CD4-positive, alpha-beta memory T cell (primary cell): ENCODE measurements around the gene DNHD1. TPM values are rescaled to one million over a fixed set of nuclear protein-coding genes. Genes with fewer than 3 reads are reported as not detected.

Source experiments
- CTCF ChIA-PET: fragments of 350-600 bp; sonication (Branson Sonifier 250); formaldehyde crosslinking; loops from one replicate; lab custom pipeline; 2021; ENCODE audit warnings: inconsistent platforms; ENCODE audit not compliant: partially characterized antibody; lab: Charles Lee
- POLR2A ChIA-PET: fragments of 350-600 bp; sonication (Branson Sonifier 250); formaldehyde crosslinking; loops from one replicate; lab custom pipeline; 2021; ENCODE audit not compliant: partially characterized antibody; lab: Charles Lee
- DNase-seq, 5 donors: peaks; one replicate each; pipeline versions ENCODE4 v3.0.0 to v3.0.0-alpha.2; 2020 to 2022; ENCODE audit warnings: mixed read lengths in 1 of 5
- H3K27ac ChIP-seq: one replicate; pipeline ENCODE4 v1.7.0; 2013; ENCODE audit warnings: low read depth, low read length
- H3K27me3 ChIP-seq: 2 replicates; pipeline ENCODE4 v1.7.0; 2013; ENCODE audit warnings: mild to moderate bottlenecking, low read length, moderate library complexity; ENCODE audit not compliant: insufficient read depth
- H3K36me3 ChIP-seq: 2 replicates; pipeline ENCODE4 v1.7.0; 2013; ENCODE audit warnings: mild to moderate bottlenecking, low read length, moderate library complexity; ENCODE audit not compliant: insufficient read depth
- H3K4me1 ChIP-seq: 2 replicates; pipeline ENCODE4 v1.7.0; 2013; ENCODE audit warnings: mild to moderate bottlenecking, low read length, moderate library complexity; ENCODE audit not compliant: insufficient read depth
- H3K4me3 ChIP-seq, 2 donors: one replicate each; pipeline ENCODE4 v1.7.0; 2013; ENCODE audit warnings: low read length in 2 of 2, mild to moderate bottlenecking in 1 of 2
- H3K9me3 ChIP-seq, 2 donors: one replicate each; pipeline ENCODE4 v1.7.0; 2013; ENCODE audit warnings: low read length in 2 of 2, control low read depth in 1 of 2; ENCODE audit not compliant: control insufficient read depth in 1 of 2
- H3K27ac Mint-ChIP-seq, 7 donors: one replicate each; pipeline ENCODE4 v1.8.0; 2020 to 2021; ENCODE audit warnings: mixed read lengths in 7 of 7, mild to moderate bottlenecking in 6 of 7, inconsistent platforms in 3 of 7, moderate library complexity in 3 of 7
- H3K27me3 Mint-ChIP-seq, 2 donors: one replicate each; pipeline ENCODE4 v1.8.0; 2020 to 2021; ENCODE audit warnings: mixed read lengths in 2 of 2
- H3K36me3 Mint-ChIP-seq, 2 donors: one replicate each; pipeline ENCODE4 v1.8.0; 2020 to 2021; ENCODE audit warnings: mixed read lengths in 2 of 2, inconsistent platforms in 1 of 2, mild to moderate bottlenecking in 1 of 2
- H3K4me1 Mint-ChIP-seq, 4 donors: one replicate each; pipeline ENCODE4 v1.8.0; 2020 to 2021; ENCODE audit warnings: mixed read lengths in 4 of 4, mild to moderate bottlenecking in 1 of 4
- H3K4me3 Mint-ChIP-seq, 8 donors: one replicate each; pipeline ENCODE4 v1.8.0; 2020 to 2021; ENCODE audit warnings: mixed read lengths in 8 of 8, mild to moderate bottlenecking in 7 of 8, moderate library complexity in 6 of 8, inconsistent platforms in 3 of 8
- H3K9me3 Mint-ChIP-seq, 8 donors: one replicate each; pipeline ENCODE4 v1.8.0; 2020 to 2021; ENCODE audit warnings: mixed read lengths in 8 of 8, mild to moderate bottlenecking in 5 of 8, inconsistent platforms in 3 of 8, moderate library complexity in 1 of 8
- intact Hi-C: fragments of 100-400 bp; cut with micrococcal nuclease; formaldehyde crosslinking; loops from one replicate; pipeline ENCODE4 v1.15.1; 2023
- polyA plus RNA-seq, 2 donors: library from polyadenylated mRNA; unstranded; fragments of 300-500 nt; fragmentation: Illumina TruSeq; gene quantifications; one replicate each; pipeline ENCODE4 v1.2.3, GENCODE V29; 2021
- total RNA-seq, 2 experiments: library from RNA; stranded (reverse); gene quantifications; one replicate each; pipeline ENCODE4 v1.2.3, GENCODE V29; 2021

DNHD1 gene
- total and polyA plus RNA-seq, 4 experiments from 2014 or later = 1.2 to 54.0 (median 23.6) TPM

- Mint-ChIP-seq H3K36me3 (peaks cover 16 to 18% of the 10 kb centered on the region in 2 donors), H3K27me3 (no peaks in the 10 kb centered on the region), H3K27ac (peak overlapping the region in 1 of 7 donors; percentile 10), H3K9me3 (no peaks in the 10 kb centered on the region), H3K4me1 (peaks cover 2 to 4% (median 2%) of the 10 kb centered on the region in 4 donors), H3K4me3 (no peak overlapping the region)
- H3K36me3 ChIP-seq = peaks cover 3% of the 10 kb centered on the region
- H3K4me3 ChIP-seq = no peak overlapping the region
- POLR2A ChIA-PET = no interaction called here
- CTCF ChIA-PET = interaction anchor here (1.4 kb wide), 1 partner anchor 112 kb away, joined by 3 read pairs; the partner anchor contains the start of gene MRPL17
- no peaks in the 10 kb centered on the region for H3K27me3 ChIP-seq
- DNase-seq = no peak
- no peaks in the 10 kb centered on the region for H3K4me1 ChIP-seq
- intact Hi-C loops = no loop called here
- no peaks in the 10 kb centered on the region for H3K9me3 ChIP-seq
- H3K27ac ChIP-seq = no peak overlapping the region
Observed at GRCh38 chr11:6571434-6572008, 74.4 kb downstream of the DNHD1 start.

GRCh38 chr11:6572215-6572614, 75.1 kb downstream of the DNHD1 start:
- POLR2A ChIA-PET = interaction anchor here (1.0 kb wide), 1 partner anchor 40 kb away, joined by 3 read pairs; the partner anchor contains the start of gene TAF10
- Mint-ChIP-seq H3K27ac (peak overlapping the region in 1 of 7 donors; percentile 10), H3K9me3 (no peaks in the 10 kb centered on the region), H3K4me3 (no peak overlapping the region), H3K36me3 (peaks cover 16% of the 10 kb centered on the region in 2 donors), H3K27me3 (no peaks in the 10 kb centered on the region), H3K4me1 (peaks cover 0 to 7% (median 3%) of the 10 kb centered on the region in 4 donors)
- no peak for DNase-seq
- intact Hi-C loops = no loop called here
- no peaks in the 10 kb centered on the region for H3K4me1 ChIP-seq
- H3K4me3 ChIP-seq = no peak overlapping the region
- H3K36me3 ChIP-seq = peaks cover 3% of the 10 kb centered on the region
- no peak overlapping the region for H3K27ac ChIP-seq
- no peaks in the 10 kb centered on the region for H3K27me3 ChIP-seq
- H3K9me3 ChIP-seq = no peaks in the 10 kb centered on the region
- CTCF ChIA-PET = no interaction called here

DNA sequence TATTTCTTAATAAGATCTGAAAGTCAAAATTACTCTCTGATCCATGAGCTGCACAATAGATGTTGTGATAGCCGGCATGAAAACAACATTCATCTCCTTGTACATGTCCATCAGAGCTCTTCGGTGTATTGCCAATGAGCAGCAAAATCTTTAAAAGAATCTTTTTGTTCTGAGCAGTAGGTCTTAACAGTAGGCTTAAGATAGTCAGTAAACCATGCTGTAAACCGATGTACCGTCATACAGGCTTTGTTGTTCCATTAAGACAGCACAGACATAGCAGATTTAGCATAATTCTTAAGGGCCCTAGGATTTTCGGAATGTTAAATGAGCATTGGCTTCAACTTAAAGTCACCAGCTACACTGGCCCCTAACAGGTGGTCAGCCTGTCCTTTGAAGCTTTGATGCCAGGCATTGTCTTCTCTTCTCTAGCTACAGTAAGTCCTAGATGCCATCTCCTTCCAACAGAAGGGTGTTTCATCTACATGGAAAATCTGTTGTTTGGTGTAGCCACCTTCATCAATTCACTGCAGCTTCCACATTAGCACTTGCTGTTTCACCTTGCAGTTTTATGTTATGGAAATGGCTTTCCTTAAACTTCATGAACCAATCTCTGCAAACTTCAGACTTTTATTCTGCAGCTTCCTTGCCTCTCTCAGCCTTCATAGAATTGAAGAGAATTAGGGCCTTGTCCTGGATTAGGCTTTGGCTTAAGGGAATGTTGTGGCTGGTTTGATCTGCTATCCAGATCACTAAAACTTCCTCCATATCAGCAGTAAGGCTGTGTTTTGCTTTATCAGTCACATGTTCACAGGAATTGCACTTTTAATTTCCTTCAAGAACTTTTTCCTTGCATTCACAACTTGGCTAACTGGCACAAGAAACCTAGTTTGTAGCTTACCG, 78.0 kb downstream of the DNHD1 start:
- no peak for DNase-seq
- Histone ChIP-seq H3K27me3 (no peaks in the 10 kb centered on the region), H3K9me3 (no peaks in the 10 kb centered on the region), H3K4me3 (no peak overlapping the region), H3K4me1 (no peaks in the 10 kb centered on the region), H3K36me3 (no peaks in the 10 kb centered on the region), H3K27ac (no peak overlapping the region)
- Mint-ChIP-seq H3K4me3 (no peak overlapping the region), H3K4me1 (peaks cover 0 to 7% (median 3%) of the 10 kb centered on the region in 4 donors), H3K27me3 (no peaks in the 10 kb centered on the region), H3K27ac (no peak overlapping the region), H3K9me3 (no peaks in the 10 kb centered on the region), H3K36me3 (peaks cover 12 to 15% of the 10 kb centered on the region in 2 donors)
- POLR2A ChIA-PET = no interaction called here
- CTCF ChIA-PET = interaction anchor here (1.0 to 1.4 kb wide), 2 partner anchors 196 to 222 kb away, joined by 3 read pairs; no protein-coding TSS in a partner anchor
- intact Hi-C loops = no loop called here

DNA sequence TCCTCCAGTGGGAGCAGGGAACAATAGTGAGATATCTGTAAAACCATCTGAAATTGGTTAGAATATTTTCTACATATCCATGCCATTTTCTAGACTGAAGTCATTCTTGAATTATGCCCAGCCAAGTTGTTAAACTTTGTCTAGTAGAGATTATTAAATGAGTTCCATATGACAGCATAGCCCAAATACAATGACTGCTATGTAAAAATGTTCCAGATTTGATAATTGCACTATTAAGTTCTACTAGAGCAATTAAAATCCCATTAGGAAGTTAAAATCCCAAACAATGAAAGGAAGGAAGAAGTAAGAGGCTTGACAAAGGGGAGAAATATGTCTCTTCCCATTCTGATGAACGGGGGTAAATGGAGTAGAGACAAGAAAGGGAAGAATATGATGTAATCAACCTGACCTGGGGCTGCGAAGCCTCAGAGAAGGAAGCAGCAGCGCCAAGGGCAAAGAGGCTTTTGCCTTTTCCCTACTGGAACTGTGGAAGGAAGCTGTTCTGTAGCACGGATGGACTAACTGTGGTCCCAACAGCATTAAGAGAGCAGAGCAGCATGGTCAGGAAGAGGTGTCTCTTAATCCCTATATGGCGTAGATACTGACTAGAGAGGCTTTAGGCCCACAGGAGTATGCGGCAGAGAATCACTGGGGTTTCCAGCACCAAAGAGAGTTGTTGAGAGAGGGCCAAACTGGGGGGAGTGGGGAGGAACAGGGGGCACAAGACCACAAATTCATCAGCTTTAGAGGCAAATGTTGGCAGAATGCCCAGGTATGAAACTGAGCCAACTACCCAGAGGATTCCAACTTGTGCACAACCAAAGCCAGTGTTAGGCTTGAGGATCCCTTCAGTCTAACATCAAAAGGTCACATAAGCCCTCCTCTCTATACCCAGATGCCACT, 79.6 kb downstream of the DNHD1 start:
- Mint-ChIP-seq H3K27ac (no peak overlapping the region), H3K4me3 (no peak overlapping the region), H3K9me3 (no peaks in the 10 kb centered on the region), H3K27me3 (no peaks in the 10 kb centered on the region), H3K4me1 (peaks cover 0 to 7% (median 3%) of the 10 kb centered on the region in 4 donors), H3K36me3 (peaks cover 17 to 20% of the 10 kb centered on the region in 2 donors)
- Histone ChIP-seq H3K9me3 (no peaks in the 10 kb centered on the region), H3K4me1 (no peaks in the 10 kb centered on the region), H3K36me3 (no peaks in the 10 kb centered on the region), H3K27me3 (no peaks in the 10 kb centered on the region), H3K4me3 (no peak overlapping the region), H3K27ac (no peak overlapping the region)
- ChIA-PET CTCF (no interaction called here), POLR2A (no interaction called here)
- intact Hi-C loops = no loop called here
- DNase-seq = no peak

DNA sequence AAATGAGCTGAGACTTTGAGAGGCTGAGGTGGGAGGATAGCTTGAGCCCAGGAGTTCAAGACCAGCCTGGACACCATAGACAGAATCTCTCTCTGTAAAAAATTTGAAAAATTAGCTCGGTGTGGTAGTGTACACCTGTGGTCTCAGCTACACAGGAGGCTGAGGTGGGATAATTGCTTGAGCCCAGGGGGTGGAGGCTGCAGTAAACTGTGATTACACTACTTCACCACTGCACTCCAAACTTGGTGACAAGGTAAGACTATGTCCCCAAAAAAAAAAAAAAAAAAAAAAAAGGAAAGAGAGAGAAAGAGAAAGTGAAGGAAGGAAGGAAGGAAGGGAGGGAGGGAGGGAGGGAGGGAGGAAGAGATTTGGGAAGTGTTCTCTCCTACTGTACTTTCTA, 81.1 kb downstream of the DNHD1 start:
- H3K27me3 Mint-ChIP-seq = no peaks in the 10 kb centered on the region
- no peak overlapping the region for H3K27ac ChIP-seq
- no peak overlapping the region for H3K27ac Mint-ChIP-seq
- no peak overlapping the region for H3K4me3 Mint-ChIP-seq
- POLR2A ChIA-PET = no interaction called here
- peaks cover 19% of the 10 kb centered on the region in 2 donors for H3K36me3 Mint-ChIP-seq
- CTCF ChIA-PET = interaction anchor here (1.4 kb wide), 1 partner anchor 16 kb away, joined by 4 read pairs; no protein-coding TSS in a partner anchor
- H3K9me3 ChIP-seq = peaks cover 0 to 2% of the 10 kb centered on the region in 2 donors
- H3K4me1 Mint-ChIP-seq = peaks cover 0 to 7% (median 3%) of the 10 kb centered on the region in 4 donors
- H3K36me3 ChIP-seq = no peaks in the 10 kb centered on the region
- no peaks in the 10 kb centered on the region for H3K27me3 ChIP-seq
- intact Hi-C loops = no loop called here
- H3K4me3 ChIP-seq = no peak overlapping the region
- DNase-seq = no peak
- no peaks in the 10 kb centered on the region for H3K4me1 ChIP-seq
- H3K9me3 Mint-ChIP-seq = peaks cover 0 to 13% (median 7%) of the 10 kb centered on the region in 8 donors

GRCh38 chr11:6579681-6580080, 82.6 kb downstream of the DNHD1 start:
- Histone ChIP-seq H3K36me3 (no peaks in the 10 kb centered on the region), H3K9me3 (peaks cover 0 to 10% of the 10 kb centered on the region in 2 donors), H3K4me1 (no peaks in the 10 kb centered on the region), H3K4me3 (no peak overlapping the region), H3K27me3 (no peaks in the 10 kb centered on the region), H3K27ac (no peak overlapping the region)
- POLR2A ChIA-PET = no interaction called here
- Mint-ChIP-seq H3K9me3 (peaks cover 2 to 28% (median 22%) of the 10 kb centered on the region in 8 donors), H3K27ac (no peak overlapping the region), H3K36me3 (peaks cover 30 to 32% of the 10 kb centered on the region in 2 donors), H3K4me3 (no peak overlapping the region), H3K27me3 (no peaks in the 10 kb centered on the region), H3K4me1 (peaks cover 0 to 5% (median 2%) of the 10 kb centered on the region in 4 donors)
- CTCF ChIA-PET = no interaction called here
- intact Hi-C loops = no loop called here
- no peak for DNase-seq
